GM10847 (cell line): Measurements from ENCODE around the gene RABGAP1L.

ENCODE experiments used
- POLR2A ChIP-seq: IDR thresholded peaks from 2 replicates; pipeline ENCODE4 v1.6.1; 2011; ENCODE audit not compliant: insufficient read length; ENCODE audit errors: extremely low read depth

The RABGAP1L gene

GRCh38 chr1:174174461-174175329 lies 15.4 kb downstream of the RABGAP1L start:
- TF ChIP-seq POLR2A = no peak

GRCh38 chr1:174189428-174190062 lies 30.2 kb downstream of the RABGAP1L start:
- no peak for TF ChIP-seq POLR2A

- TF ChIP-seq POLR2A = no peak
Observed at GRCh38 chr1:174190691-174191199, 31.4 kb downstream of the RABGAP1L start.

- TF ChIP-seq POLR2A = no peak
Observed at GRCh38 chr1:174191349-174191862, 32.1 kb downstream of the RABGAP1L start.

- no peak for TF ChIP-seq POLR2A
Observed at GRCh38 chr1:174194461-174194860, 35.1 kb downstream of the RABGAP1L start.

GRCh38 chr1:174197088-174197487 lies 37.8 kb downstream of the RABGAP1L start:
- no peak for TF ChIP-seq POLR2A

GRCh38 chr1:174197547-174197946 lies 38.2 kb downstream of the RABGAP1L start:
- no peak for TF ChIP-seq POLR2A

- no peak for TF ChIP-seq POLR2A
Observed at GRCh38 chr1:174198202-174198601, 38.9 kb downstream of the RABGAP1L start.

GRCh38 chr1:174200746-174201145 lies 41.4 kb downstream of the RABGAP1L start:
- TF ChIP-seq POLR2A = no peak

- TF ChIP-seq POLR2A = no peak
Observed at GRCh38 chr1:174204697-174205308, 45.5 kb downstream of the RABGAP1L start.

GRCh38 chr1:174206148-174206836 lies 47.0 kb downstream of the RABGAP1L start:
- no peak for TF ChIP-seq POLR2A

GRCh38 chr1:174209347-174210187 lies 50.2 kb downstream of the RABGAP1L start:
- no peak for TF ChIP-seq POLR2A

GRCh38 chr1:174211486-174211885 lies 52.2 kb downstream of the RABGAP1L start:
- no peak for TF ChIP-seq POLR2A

- TF ChIP-seq POLR2A = no peak
Observed at GRCh38 chr1:174215766-174216165, 56.4 kb downstream of the RABGAP1L start.

GRCh38 chr1:174217248-174217647 lies 57.9 kb downstream of the RABGAP1L start:
- TF ChIP-seq POLR2A = no peak
